Colonic mucosa (tissue), 4 donors: Measurements from ENCODE around the gene NKX2-1. TPM values are rescaled to one million over a fixed set of nuclear protein-coding genes. Genes with fewer than 3 reads are reported as not detected.

Experiments
- DNase-seq: peaks from one replicate; pipeline ENCODE4 v3.0.0-alpha.2; 2020
- H3K27ac ChIP-seq: fragments of 200-600 bp; one replicate; pipeline ENCODE4 v1.8.0; 2021
- H3K27me3 ChIP-seq: fragments of 200-600 bp; one replicate; pipeline ENCODE4 v1.8.0; 2021
- H3K36me3 ChIP-seq: fragments of 200-600 bp; one replicate; pipeline ENCODE4 v1.8.0; 2021
- H3K4me1 ChIP-seq: fragments of 200-600 bp; one replicate; pipeline ENCODE4 v1.8.0; 2021; ENCODE audit warnings: mild to moderate bottlenecking
- H3K4me3 ChIP-seq: fragments of 200-600 bp; one replicate; pipeline ENCODE4 v1.8.0; 2021
- H3K9ac ChIP-seq, 2 donors: one replicate each; pipeline ENCODE4 v1.7.0; 2013; ENCODE audit warnings: control low read depth in 2 of 2, low read depth in 2 of 2, low read length in 2 of 2
- H3K9me3 ChIP-seq: fragments of 200-600 bp; one replicate; pipeline ENCODE4 v1.8.0; 2021
- CTCF ChIP-seq: fragments of 200-600 bp; IDR thresholded peaks from one replicate; pipeline ENCODE4 v1.8.0; 2022; ENCODE audit warnings: antibody characterized with exemption, mild to moderate bottlenecking
- intact Hi-C: fragments of 100-400 bp; cut with DNase I; formaldehyde crosslinking; loops from one replicate; pipeline ENCODE4 v1.14.1; 2022
- total RNA-seq, 2 donors: library from RNA; stranded (reverse); fragmentation: NEBNext Ultra II Directional in 1 of 2; extraction: Animal tissue kit (Norgen Biotek cat#: 25700) in 1 of 2; gene quantifications; one replicate each; pipeline ENCODE4 v1.2.1, GENCODE V29; 2021
- donor health status: healthy.
- donor health status: DM: no; HTN: no; CAD: no.
- donor health status: DM: no; HTN: no; CAD: no.

NKX2-1 gene
- total RNA-seq, 2 donors from 2014 or later: 0.32 TPM; not detected in 1

- Histone ChIP-seq H3K27me3 (peaks cover under 1% of the 10 kb centered on the region), H3K9me3 (no peaks in the 10 kb centered on the region), H3K4me1 (no peaks in the 10 kb centered on the region), H3K36me3 (no peaks in the 10 kb centered on the region), H3K4me3 (no peak overlapping the region), H3K9ac (no peak overlapping the region), H3K27ac (no peak overlapping the region)
- intact Hi-C loops: no loop called here
- no peak for TF ChIP-seq CTCF
- DNase-seq: no peak
Measured at GRCh38 chr14:36495666-36496065, 24.4 kb downstream of the NKX2-1 start.

- no peaks in the 10 kb centered on the region for H3K36me3 ChIP-seq
- intact Hi-C loops: no loop called here
- H3K27me3 ChIP-seq: no peaks in the 10 kb centered on the region
- H3K9me3 ChIP-seq: no peaks in the 10 kb centered on the region
- H3K4me3 ChIP-seq: no peak overlapping the region
- no peak overlapping the region for H3K9ac ChIP-seq
- DNase-seq: no peak
- TF ChIP-seq CTCF: no peak
- no peak overlapping the region for H3K27ac ChIP-seq
- no peaks in the 10 kb centered on the region for H3K4me1 ChIP-seq
Measured at GRCh38 chr14:36493761-36494160, 26.3 kb downstream of the NKX2-1 start.

- H3K4me3 ChIP-seq: no peak overlapping the region
- H3K27me3 ChIP-seq: no peaks in the 10 kb centered on the region
Measured at GRCh38 chr14:36485773-36486172, 34.3 kb downstream of the NKX2-1 start.

GRCh38 chr14:36479344-36479743 lies 40.7 kb downstream of the NKX2-1 start:
- DNase-seq: no peak
- H3K36me3 ChIP-seq: no peaks in the 10 kb centered on the region
- no peak for TF ChIP-seq CTCF

More at GRCh38 chr14:36485773-36486172, 34.3 kb downstream of the NKX2-1 start:
- TF ChIP-seq CTCF: no peak
- no peak overlapping the region for H3K27ac ChIP-seq
- no peaks in the 10 kb centered on the region for H3K9me3 ChIP-seq
- no peaks in the 10 kb centered on the region for H3K36me3 ChIP-seq
- H3K4me1 ChIP-seq: no peaks in the 10 kb centered on the region
- no peak for DNase-seq
- intact Hi-C loops: no loop called here
- H3K9ac ChIP-seq: no peak overlapping the region

GRCh38 chr14:36478782-36479181 lies 41.2 kb downstream of the NKX2-1 start:
- no peak overlapping the region for H3K4me3 ChIP-seq
- H3K9me3 ChIP-seq: no peaks in the 10 kb centered on the region

More at GRCh38 chr14:36479344-36479743, 40.7 kb downstream of the NKX2-1 start:
- H3K4me3 ChIP-seq: no peak overlapping the region
- intact Hi-C loops: no loop called here
- H3K27me3 ChIP-seq: no peaks in the 10 kb centered on the region
- no peak overlapping the region for H3K27ac ChIP-seq
- H3K4me1 ChIP-seq: no peaks in the 10 kb centered on the region
- no peaks in the 10 kb centered on the region for H3K9me3 ChIP-seq
- no peak overlapping the region for H3K9ac ChIP-seq

More at GRCh38 chr14:36478782-36479181, 41.2 kb downstream of the NKX2-1 start:
- no peak for TF ChIP-seq CTCF
- no peaks in the 10 kb centered on the region for H3K36me3 ChIP-seq
- intact Hi-C loops: no loop called here
- no peak overlapping the region for H3K9ac ChIP-seq
- H3K4me1 ChIP-seq: no peaks in the 10 kb centered on the region
- no peak overlapping the region for H3K27ac ChIP-seq
- H3K27me3 ChIP-seq: no peaks in the 10 kb centered on the region
- DNase-seq: no peak
